OCI-LY3 (cell line): ENCODE measurements around the gene SLC22A4.

Experiments used
- CTCF ChIP-seq: fragments of 200-600, 300-600 bp; sonication (generic); IDR thresholded peaks from 2 replicates; pipeline ENCODE4 v1.5.1; 2014; ENCODE audit warnings: antibody characterized with exemption, low read length, low read depth
- EZH2phosphoT487 ChIP-seq: fragments of 200-600 bp; shearing (Covaris generic); IDR thresholded peaks from 2 replicates; pipeline ENCODE4 v1.6.1; 2018; ENCODE audit warnings: antibody characterized with exemption, mixed run types, low read depth

GRCh38 chr5:132365213-132365612 lies 71.0 kb downstream of the SLC22A4 start:
- TF ChIP-seq CTCF (no peak), EZH2phosphoT487 (no peak)
